HG03175 (cell line): Measurements from ENCODE around the gene NAGLU.

Source experiments
- ATAC-seq: cut with Tn5 transposase; IDR thresholded peaks from one replicate; pipeline ENCODE4 v1.9.1; 2021; ENCODE audit warnings: mild to moderate bottlenecking, moderate library complexity; ENCODE audit not compliant: unreplicated experiment

The NAGLU gene

DNA sequence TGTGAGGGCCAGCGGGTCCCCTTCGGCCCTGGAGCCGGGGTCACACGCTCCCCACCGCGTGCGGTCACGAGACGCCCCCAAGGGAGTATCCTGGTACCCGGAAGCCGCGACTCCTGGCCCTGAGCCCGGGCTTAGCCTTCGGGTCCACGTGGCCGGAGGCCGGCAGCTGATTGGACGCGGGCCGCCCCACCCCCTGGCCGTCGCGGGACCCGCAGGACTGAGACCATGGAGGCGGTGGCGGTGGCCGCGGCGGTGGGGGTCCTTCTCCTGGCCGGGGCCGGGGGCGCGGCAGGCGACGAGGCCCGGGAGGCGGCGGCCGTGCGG, at the start of gene NAGLU:
Gene NAGLU (plus strand): TSS at position 194 of the 324 bp plus-strand sequence. CDS start 32 bp downstream, at position 226.
- peak; percentile 87 for ATAC-seq

GRCh38 chr17:42488032-42488431, 48.0 kb upstream of the NAGLU start:
- ATAC-seq = no peak

- ATAC-seq = no peak
These were observed 42.7 kb upstream of the NAGLU start for GRCh38 chr17:42493319-42493718.

DNA sequence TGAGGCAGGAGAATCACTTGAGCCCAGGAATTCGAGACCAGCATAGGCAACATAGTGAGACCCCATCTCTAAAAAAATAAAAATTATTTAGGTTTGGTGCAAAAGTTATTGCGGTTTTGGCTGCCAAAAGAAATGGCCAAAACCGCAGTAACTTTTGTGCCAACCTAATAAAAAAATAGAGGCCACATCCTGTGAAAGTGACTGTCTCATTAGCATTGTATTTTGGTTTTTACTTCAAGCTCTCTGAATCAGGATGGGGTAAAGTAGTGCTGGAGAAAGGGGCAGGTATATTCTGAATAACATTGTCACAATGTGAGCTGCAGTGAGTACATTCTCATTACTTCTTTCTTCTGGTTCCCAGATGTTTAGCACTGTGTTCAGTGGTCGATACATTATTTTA, 41.4 kb upstream of the NAGLU start:
- ATAC-seq = no peak

- no peak for ATAC-seq
These were observed 37.2 kb upstream of the NAGLU start for GRCh38 chr17:42498828-42499227.

- no peak for ATAC-seq
These were observed 34.0 kb upstream of the NAGLU start for GRCh38 chr17:42502091-42502490.

DNA sequence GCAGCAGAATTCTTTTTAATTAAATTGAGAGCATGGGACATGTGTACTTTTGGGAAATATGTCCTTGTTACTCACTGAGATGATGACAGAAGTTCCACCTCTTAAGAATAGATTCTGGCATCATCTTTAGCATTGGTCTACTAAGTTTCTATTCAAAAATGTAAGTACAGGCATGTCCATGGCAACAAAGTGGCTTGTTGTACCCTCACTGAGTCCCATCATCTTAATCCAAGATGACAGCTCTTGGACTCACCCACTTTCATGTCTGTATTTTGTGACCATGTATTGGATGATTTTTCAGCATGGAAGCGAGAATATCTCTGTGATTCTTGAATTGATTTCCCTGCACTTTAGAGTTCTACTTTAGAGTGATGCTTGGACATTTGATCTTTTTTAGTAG, 33.1 kb upstream of the NAGLU start:
- no peak for ATAC-seq

DNA sequence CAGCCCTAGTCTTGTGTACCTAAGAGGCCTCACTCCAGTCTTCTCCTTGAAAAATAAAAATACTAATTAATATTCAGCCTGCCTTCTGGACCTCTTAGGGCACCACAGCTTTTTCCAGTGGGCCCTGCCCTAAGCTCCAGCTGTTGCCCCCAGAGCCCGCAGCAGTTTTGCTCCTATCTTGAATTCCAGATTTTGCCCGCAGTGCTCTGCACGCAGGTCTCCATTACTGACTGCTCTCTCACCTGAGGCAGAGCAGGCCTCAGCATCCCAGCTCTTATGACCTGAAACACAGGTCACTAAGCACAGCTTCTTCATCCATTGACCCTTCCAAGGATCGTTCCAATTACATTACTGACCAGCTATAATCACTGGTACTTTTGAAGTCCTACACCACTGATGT, 28.4 kb upstream of the NAGLU start:
- ATAC-seq = no peak

DNA sequence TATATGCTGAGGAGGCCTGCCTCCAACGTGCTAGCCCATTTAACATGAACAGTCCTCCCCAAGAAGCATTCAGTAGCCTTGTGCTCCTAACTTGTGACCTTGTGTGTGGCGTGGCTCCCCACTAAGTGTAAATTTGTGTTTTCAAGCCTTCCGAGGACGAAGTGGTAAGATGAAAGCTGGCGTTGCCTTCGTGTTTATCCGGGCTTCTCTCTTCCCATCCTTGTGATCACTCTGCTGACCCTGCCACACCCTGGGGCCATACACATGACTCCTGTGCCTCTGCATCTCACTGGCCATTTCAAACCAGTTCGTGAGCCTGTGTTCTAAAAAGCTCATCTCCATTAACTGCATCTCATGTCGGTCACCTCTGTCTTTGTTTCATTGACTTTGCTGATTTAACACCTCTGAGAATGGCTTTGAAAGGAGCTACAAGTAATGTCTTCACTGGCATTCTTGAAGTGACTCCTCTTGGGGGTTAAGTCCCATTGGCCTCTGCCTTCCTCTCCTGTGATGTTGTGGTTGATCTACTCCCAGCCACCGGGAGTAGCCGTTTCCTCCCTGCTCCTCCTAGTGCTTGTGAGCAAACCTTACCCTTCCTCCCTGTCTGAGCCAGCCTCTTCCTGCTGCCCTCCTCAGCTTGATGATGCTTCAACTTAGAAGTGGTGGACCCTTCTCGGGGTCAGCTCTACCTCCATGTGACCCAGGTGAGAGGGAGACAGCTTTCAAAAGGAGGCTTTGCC, 27.4 kb upstream of the NAGLU start:
- no peak for ATAC-seq

DNA sequence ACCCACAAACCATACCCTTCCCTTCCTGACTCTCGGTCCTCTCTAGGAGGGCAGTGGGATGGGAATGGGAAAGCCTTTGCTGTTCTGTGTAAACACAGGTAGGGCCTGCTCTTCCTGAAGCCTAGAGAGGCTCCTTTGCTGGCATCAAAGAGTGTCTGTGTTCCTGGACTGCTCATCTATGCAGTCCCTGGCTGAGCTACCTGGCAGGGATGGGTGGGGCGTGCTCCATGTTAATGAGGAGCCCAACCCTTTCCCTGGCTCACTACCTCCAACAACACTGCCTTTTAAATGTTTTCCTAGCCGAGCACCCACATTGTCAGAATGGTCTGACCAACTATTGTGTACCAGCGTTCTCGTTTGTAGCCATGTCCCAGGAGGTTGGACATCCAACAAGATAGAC, 26.6 kb upstream of the NAGLU start:
- ATAC-seq = no peak

DNA sequence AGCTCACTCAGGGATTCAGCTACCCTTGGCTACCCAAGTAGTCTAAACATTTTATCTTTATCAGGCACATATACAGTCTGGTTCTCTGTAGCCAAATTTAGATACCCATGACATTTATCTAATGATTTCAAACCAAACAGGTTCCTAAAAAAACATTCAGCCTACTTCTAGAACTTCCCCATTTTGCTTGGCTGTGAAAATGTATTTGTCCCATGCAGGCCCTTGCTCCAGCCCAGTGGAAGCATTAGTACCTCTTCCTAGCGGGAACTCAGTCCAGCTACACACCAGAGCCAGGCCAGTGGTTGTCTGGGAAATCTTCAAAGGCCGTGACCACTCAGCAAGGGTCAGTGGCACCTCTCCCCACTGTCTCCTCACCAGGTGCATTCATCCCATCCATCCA, 26.2 kb upstream of the NAGLU start:
- ATAC-seq = no peak

DNA sequence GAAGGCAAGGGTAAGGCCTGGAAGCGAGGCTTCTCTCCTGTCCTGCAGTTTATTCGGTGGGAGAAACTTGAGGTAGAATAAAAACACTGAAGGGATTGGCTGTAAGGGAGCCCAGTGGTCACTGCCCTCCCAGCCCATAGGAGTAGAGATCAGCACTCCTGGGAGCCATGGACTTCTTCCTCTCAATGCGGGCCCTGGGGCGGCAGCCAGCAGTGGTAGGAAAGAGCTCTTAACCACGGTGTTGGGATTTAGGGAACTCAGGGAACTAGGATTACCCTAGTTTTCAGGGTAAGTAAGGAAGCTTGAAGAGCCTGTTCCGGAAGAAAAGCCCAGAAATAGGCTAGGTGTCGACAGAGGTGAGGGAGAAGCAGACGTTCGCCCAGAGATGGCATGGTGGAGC, 23.8 kb upstream of the NAGLU start:
- ATAC-seq = no peak

- ATAC-seq = no peak
These were observed 23.2 kb upstream of the NAGLU start for GRCh38 chr17:42512733-42513251.

DNA sequence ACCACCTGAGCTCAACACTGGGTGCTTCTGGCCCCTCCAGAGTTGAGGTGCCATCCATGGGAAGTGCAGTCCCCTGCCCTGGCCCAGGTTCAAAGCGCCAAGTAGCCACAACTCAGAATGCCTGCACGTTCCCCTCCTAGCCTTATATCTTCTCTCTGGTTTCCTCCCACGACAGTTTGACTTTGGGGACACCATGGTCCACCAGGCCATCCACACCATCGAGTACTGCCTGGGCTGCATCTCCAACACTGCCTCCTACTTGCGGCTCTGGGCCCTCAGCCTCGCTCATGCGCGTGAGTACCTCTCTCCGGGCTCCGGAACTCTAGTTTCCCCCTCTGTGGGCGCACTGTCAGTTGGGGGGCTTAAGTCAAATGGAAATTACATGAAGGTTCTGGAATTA, 22.4 kb upstream of the NAGLU start:
- no peak for ATAC-seq

DNA sequence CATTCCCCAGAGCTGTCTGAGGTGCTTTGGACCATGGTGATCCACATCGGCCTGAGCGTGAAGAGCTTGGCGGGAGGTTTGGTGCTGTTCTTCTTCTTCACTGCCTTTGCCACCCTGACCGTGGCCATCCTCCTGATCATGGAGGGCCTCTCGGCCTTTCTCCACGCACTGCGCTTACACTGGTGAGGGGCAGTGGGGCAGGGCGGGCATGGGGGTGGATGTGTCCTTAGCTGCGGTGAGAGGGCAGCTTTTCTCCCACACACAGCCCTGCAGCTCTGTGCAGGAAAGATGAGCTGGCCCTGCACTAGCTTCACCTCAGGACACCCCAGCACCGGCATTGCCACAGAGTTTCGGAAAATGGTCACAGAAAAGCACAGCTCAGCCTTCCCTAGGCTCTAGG, 21.8 kb upstream of the NAGLU start:
- no peak for ATAC-seq

- ATAC-seq = no peak
These were observed 21.2 kb upstream of the NAGLU start for GRCh38 chr17:42514867-42515266.

- ATAC-seq = peak; percentile 47
These were observed 18.5 kb upstream of the NAGLU start for GRCh38 chr17:42517516-42517915.

GRCh38 chr17:42518046-42518754, 17.8 kb upstream of the NAGLU start:
- ATAC-seq = no peak

GRCh38 chr17:42518755-42519545, 17.1 kb upstream of the NAGLU start:
- no peak for ATAC-seq

- ATAC-seq = no peak
These were observed 16.2 kb upstream of the NAGLU start for GRCh38 chr17:42519546-42520491.

DNA sequence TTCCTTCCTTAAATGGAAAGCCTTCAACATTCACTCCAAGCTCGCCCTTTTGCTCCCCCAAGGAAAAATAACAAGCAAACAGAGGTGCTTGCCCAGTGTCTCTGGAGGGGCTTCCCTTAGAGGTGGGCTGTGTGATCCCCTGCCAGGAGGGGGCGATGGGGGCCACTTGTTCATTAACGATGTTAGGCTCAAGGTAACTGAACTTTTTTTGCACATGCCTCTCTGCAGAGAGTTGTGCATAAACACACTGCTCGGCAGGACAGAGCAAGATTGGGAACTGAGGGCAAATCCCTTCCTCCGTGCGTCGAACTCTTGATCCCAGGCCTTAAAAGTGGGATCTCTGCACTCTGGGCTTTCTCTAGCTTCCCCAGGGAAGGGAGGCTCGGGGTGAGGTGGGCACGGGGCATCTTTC, 15.5 kb upstream of the NAGLU start:
- no peak for ATAC-seq
